T-helper 1 cell treated with Interleukin-12 subunit alpha and Interleukin-12 subunit beta and Interleukin-4 antibody, amounts not matched to agents 30 ng/mL and 1 ng/mL, for 36 hours (primary cell): ENCODE results near the gene SPIRE1. TPM values are rescaled to one million over a fixed set of nuclear protein-coding genes. Genes with fewer than 3 reads are reported as not detected.

Experiments
- total RNA-seq: library from RNA; stranded (reverse); gene quantifications from 2 replicates; pipeline ENCODE4 v1.2.3, GENCODE V29; 2022

The SPIRE1 gene
- total RNA-seq, 1 donor from 2014 or later = 4.7 TPM

Other genes with a start within 250 kb of the SPIRE1 start
- 12.1 and 13.4 TPM in 2 replicates for gene CEP76, start 44.6 kb upstream of the SPIRE1 start, total RNA-seq
- 104 and 107 TPM in 2 replicates for gene PSMG2, start 44.9 kb upstream of the SPIRE1 start, total RNA-seq
- gene PTPN2, start 226.1 kb upstream of the SPIRE1 start, total RNA-seq = 85.3 and 95.2 TPM in 2 replicates